ENCODE data around the gene RHAG. TPM values are rescaled to one million over a fixed set of nuclear protein-coding genes. Genes with fewer than 3 reads are reported as not detected.
A peak's percentile ranks its signal among the peaks of the same experiment; 100 is the strongest.
"Not testable (repeated sequence)": the region's sequence is repeated elsewhere in the genome, so short reads cannot be mapped to it uniquely, and the experiment has no call there.

The RHAG gene
- total RNA-seq, 1 donor from 2014 or later, result 3.0 TPM

DNA sequence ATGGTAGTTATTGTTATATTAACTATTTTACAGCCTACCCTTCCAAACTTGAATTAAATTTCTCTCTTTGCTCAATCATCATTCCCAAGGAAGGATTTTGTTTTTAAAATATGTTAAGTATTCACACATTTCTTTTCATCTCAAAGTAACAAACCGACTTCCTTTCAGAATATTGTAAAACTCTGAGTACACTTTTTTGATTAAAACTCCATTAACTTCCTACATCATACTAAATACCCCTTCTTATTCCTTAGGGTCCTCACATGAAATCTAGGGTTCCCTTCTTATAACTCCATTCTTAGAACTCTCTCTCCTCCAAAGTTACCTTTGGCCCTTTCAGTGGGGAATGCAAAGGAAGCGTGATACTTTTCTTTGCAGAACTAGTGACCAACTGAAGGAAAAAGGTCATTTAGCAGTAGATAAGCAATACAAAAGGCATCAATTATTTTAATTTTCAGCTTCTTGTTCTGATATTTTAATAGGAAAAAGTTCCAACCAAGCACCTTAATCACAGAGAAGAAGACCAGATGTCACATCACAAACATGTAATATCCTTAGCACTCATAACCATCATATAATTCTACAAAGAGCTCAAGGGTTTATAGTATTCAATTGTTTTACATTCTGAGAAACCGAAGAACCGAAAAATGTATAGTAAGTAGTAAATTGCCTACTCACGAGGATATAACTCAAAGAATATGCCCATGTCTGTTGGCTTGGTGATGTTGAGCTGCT is 494 bp downstream of the RHAG start:
- DNase-seq, result no peak

DNA sequence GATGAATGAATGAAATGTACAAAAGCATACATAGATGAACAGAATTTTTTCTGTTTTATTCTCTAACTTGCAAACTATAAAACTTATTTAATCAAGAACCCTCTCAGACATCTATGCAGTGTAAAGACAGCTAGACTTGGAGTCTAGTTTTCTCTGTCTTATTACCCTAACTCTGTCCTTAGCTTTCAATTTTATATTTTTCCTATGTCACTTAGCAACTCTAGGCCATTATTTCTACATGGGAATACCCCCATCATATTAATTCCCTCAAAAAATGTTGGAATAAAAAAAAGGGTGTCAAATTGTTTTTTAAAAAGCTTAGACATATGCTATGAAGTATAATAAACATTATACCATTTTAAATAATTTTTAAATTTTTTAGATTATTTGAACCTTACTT is 1.2 kb downstream of the RHAG start:
- no peak for DNase-seq

- DNase-seq, result no peak
These were observed 1.8 kb downstream of the RHAG start for GRCh38 chr6:49634836-49635218.

DNA sequence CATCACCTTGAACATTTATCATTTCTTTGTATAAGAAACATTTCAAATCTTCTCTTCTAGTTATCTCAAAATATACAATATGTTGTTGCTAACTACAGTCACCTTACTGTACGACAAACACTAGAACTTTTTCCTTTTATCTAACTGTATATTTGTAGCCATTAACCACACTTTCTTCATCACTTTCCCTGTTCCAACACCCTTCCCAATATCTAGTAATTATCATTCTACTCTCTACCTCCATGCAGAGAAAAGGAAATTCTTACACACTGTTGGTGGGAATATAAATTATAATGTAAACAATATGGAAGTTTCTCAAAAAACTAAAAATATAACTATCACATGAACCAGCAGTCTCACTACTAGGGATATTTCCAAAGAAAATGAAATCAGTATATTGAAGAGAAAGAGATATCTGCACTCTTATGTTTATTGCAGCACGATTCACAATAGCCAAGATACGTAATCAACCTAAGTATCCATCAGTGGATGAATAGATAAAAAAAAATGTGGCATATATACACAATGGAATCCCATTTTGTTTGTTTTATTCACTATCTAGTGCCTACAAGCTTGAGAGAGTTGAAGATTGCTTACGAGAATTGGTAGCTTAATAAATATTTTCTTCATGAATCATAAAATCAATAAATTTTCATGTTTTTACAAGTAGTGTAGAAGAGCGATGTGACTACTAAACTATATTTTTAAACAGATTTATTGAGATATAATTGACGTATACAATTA is 2.4 kb downstream of the RHAG start:
- no peak for DNase-seq

- no peak for DNase-seq
These were observed 3.1 kb downstream of the RHAG start for GRCh38 chr6:49633541-49633940.

GRCh38 chr6:49632727-49633126 is 3.9 kb downstream of the RHAG start:
- no peak for DNase-seq

GRCh38 chr6:49629485-49630088 is 7.1 kb downstream of the RHAG start:
- DNase-seq, result not testable (repeated sequence)

DNA sequence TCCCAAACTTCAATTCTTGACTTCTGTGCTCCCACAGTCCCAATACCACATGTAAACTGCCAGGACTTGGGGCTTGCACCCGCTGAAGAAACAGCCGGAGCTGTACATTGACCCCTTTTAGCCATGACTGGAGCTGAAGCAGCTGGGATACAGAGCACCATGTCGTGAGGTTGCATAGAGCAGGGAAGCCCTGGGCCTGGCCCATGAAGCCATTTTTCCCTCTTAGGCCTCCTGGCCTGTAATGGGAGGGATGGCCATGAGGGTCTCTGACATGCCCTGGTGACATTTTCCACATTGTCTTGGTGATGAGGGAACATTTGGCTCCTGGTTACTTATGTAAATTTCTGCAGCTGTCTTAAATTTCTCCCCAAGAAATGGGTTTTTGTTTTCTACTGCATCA is 9.8 kb downstream of the RHAG start:
- no peak for DNase-seq

GRCh38 chr6:49618257-49618656 is 18.4 kb downstream of the RHAG start:
- no peak for DNase-seq

DNA sequence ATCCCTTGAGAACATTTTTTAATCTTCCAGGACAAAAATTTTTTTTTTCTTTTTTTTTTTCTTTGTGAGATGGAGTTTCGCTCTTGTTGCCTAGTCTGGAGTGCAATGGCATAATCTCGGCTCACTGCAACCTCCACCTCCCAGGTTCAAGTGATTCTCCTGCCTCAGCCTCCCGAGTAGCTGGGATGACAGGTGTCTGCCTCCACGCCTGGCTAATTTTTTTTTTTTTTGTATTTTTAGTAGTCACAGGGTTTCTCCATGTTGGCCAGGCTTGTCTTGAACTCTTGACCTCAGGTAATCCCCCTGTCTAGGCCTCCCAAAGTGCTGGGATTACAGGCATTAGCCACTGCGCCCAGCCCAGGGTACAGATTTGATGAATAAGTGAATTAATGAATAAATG is 22.5 kb downstream of the RHAG start:
- DNase-seq, result not testable (repeated sequence)

GRCh38 chr6:49609285-49609684 is 27.4 kb downstream of the RHAG start:
- no peak for DNase-seq

GRCh38 chr6:49608275-49608674 is 28.4 kb downstream of the RHAG start:
- DNase-seq, result not testable (repeated sequence)

- DNase-seq, result no peak
These were observed 29.2 kb downstream of the RHAG start for GRCh38 chr6:49607391-49607982.

- DNase-seq, result peak; percentile 95
These were observed 29.8 kb downstream of the RHAG start for GRCh38 chr6:49606721-49607390.

DNA sequence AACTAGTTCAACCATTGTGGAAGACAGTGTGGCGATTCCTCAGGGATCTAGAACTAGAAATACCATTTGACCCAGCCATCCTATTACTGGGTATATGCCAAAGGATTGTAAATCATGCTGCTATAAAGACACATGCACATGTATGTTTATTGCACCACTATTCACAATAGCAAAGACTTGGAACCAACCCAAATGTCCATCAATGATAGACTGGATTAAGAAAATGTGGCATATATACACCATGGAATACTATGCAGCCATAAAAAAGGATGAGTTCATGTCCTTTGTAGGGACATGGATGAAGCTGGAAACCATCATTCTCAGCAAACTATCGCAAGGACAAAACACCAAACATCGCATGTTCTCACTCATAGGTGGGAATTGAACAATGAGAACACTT is 32.6 kb downstream of the RHAG start:
- not testable (repeated sequence) for DNase-seq

GRCh38 chr6:49587262-49587661 is 49.4 kb downstream of the RHAG start:
- DNase-seq, result not testable (repeated sequence)

DNA sequence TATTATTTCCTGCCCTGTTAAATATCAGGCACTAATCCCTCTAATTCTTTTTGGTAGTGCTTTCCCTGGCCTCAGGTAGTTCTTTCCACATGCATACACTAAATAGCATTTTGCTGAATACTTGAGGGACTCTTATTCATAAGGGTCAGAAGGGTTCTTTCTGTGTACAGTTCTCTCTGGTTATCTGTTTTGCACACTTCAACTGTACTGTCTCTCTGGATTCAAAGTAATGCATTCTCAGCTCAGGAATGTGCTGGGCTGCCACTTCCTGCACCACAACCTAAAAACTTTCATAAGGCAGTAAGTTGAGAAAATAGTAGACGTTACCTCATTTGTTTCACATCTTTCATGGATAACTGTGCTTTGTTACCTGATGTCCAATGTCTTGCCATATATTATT is 54.1 kb downstream of the RHAG start:
- DNase-seq, result no peak

DNA sequence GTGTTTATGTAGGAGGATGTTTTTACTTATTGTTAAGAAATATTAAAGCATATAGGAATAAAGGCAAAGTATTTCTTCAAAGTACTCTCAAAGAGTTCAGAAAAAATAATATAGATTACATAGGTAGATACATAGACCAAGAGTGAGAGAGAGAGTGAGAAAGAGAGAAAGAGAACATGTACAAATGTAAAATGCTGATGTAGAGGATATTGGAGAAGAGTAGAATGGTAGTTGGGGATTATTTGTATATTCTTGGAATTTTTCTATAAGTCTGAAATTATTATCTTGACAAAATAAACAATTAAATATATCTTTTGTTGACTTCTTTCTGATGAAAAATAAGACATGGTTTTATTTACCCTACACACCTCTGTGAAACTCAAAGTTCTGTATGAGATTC is 57.0 kb downstream of the RHAG start:
- no peak for DNase-seq

DNA sequence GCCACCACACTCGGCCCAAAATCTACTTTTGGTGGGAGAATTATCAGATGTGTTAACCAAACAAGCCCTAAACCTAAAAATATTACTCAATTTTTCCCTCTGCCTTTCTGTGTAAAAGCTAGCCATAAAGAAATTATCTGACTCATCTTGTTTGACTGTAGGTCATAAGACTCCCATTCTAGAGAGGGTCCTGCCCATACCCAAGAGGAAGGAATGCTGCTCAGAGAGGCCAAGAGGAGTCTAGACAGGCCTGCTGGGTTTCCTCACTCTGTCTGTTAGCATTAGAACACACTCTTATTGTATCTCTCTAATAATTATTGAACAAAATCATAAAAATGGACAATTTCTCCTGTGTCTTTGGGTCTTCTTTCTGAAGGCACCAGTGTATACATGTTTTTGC is 60.0 kb downstream of the RHAG start:
- DNase-seq, result no peak

- DNase-seq, result peak; percentile 23
These were observed 66.1 kb downstream of the RHAG start for GRCh38 chr6:49570474-49571079.

- DNase-seq, result no peak
These were observed 70.8 kb downstream of the RHAG start for GRCh38 chr6:49565855-49566254.

- DNase-seq, result no peak
These were observed 71.4 kb downstream of the RHAG start for GRCh38 chr6:49565261-49565660.
